HG02623 (cell line): Measurements from ENCODE around the gene PDCD2L.
"Not testable (repeated sequence)": the region's sequence is repeated elsewhere in the genome, so short reads cannot be mapped to it uniquely, and the experiment has no call there.

Source experiments
- ATAC-seq: cut with Tn5 transposase; IDR thresholded peaks from one replicate; pipeline ENCODE4 v1.9.1; 2021; ENCODE audit warnings: moderate library complexity; ENCODE audit not compliant: unreplicated experiment

PDCD2L gene

GRCh38 chr19:34409189-34410164 lies 5.3 kb downstream of the PDCD2L start:
- no peak for ATAC-seq

- no peak for ATAC-seq
Observed at GRCh38 chr19:34411216-34411615, 7.0 kb downstream of the PDCD2L start.

- no peak for ATAC-seq
Observed at GRCh38 chr19:34416021-34416545, 11.9 kb downstream of the PDCD2L start.

- no peak for ATAC-seq
Observed at GRCh38 chr19:34418300-34418699, 14.1 kb downstream of the PDCD2L start.

- no peak for ATAC-seq
Observed at GRCh38 chr19:34426096-34426661, 22.0 kb downstream of the PDCD2L start.

GRCh38 chr19:34428549-34429285 lies 24.5 kb downstream of the PDCD2L start:
- ATAC-seq: peak; percentile 49

GRCh38 chr19:34429553-34429952 lies 25.4 kb downstream of the PDCD2L start:
- ATAC-seq: no peak

- ATAC-seq: no peak
Observed at GRCh38 chr19:34430738-34431625, 26.8 kb downstream of the PDCD2L start.

- no peak for ATAC-seq
Observed at GRCh38 chr19:34431681-34432402, 27.6 kb downstream of the PDCD2L start.

- no peak for ATAC-seq
Observed at GRCh38 chr19:34432797-34433196, 28.6 kb downstream of the PDCD2L start.

GRCh38 chr19:34436716-34437115 lies 32.5 kb downstream of the PDCD2L start:
- no peak for ATAC-seq

GRCh38 chr19:34448191-34448590 lies 44.0 kb downstream of the PDCD2L start:
- no peak for ATAC-seq

- no peak for ATAC-seq
Observed at GRCh38 chr19:34452723-34453122, 48.5 kb downstream of the PDCD2L start.

GRCh38 chr19:34454091-34454490 lies 49.9 kb downstream of the PDCD2L start:
- ATAC-seq: no peak

- no peak for ATAC-seq
Observed at GRCh38 chr19:34454685-34455084, 50.5 kb downstream of the PDCD2L start.

GRCh38 chr19:34455783-34456480 lies 51.7 kb downstream of the PDCD2L start:
- ATAC-seq: not testable (repeated sequence)

GRCh38 chr19:34457446-34457845 lies 53.2 kb downstream of the PDCD2L start:
- no peak for ATAC-seq

- no peak for ATAC-seq
Observed at GRCh38 chr19:34458677-34459076, 54.5 kb downstream of the PDCD2L start.

- ATAC-seq: no peak
Observed at GRCh38 chr19:34459614-34460013, 55.4 kb downstream of the PDCD2L start.
